Vagina (tissue), 2 donors: ENCODE results near the gene LRRIQ4.

ENCODE experiments used
- POLR2A ChIP-seq, 2 donors: fragments of 450-650 bp; IDR thresholded peaks; one replicate each; pipeline ENCODE4 v1.6.1; 2017; ENCODE audit warnings: antibody characterized with exemption in 2 of 2, mild to moderate bottlenecking in 2 of 2, moderate library complexity in 2 of 2
- POLR2AphosphoS5 ChIP-seq, 2 donors: sonication (generic); formaldehyde crosslinking; IDR thresholded peaks; one replicate each; pipeline ENCODE4 v1.9.0; 2017; ENCODE audit warnings: antibody characterized with exemption in 2 of 2, mild to moderate bottlenecking in 2 of 2, low read depth in 1 of 2; ENCODE audit not compliant: insufficient read depth in 1 of 2
- TF ChIP-seq, protein P1 (sequence below), 3 experiments: fragments of 450-650 bp in 2 of 3; fragments of 200-600 bp in 1 of 3; sonication (generic) in 1 of 3; IDR thresholded peaks; one replicate each; pipeline ENCODE4 v1.5.1; 2017 to 2019; ENCODE audit warnings: antibody characterized with exemption in 3 of 3, mild to moderate bottlenecking in 2 of 3, moderate library complexity in 2 of 3

DNA sequence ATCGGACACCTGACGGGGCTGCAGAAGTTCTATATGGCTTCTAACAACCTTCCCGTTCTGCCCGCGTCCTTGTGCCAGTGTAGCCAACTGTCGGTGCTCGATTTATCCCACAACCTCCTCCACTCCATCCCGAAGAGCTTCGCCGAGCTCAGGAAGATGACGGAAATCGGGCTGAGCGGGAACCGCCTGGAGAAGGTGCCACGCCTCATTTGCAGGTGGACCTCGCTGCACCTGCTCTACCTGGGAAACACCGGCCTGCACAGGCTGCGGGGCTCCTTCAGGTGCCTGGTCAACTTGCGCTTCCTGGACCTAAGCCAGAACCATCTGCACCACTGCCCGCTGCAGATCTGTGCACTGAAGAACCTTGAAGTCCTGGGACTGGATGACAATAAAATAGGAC is 9.9 kb downstream of the LRRIQ4 start:
- TF ChIP-seq POLR2A (IDR thresholded peaks at IDR 0.05) (no peak), POLR2AphosphoS5 (IDR thresholded peaks at IDR 0.05; ENCODE audit: insufficient read depth in 1 of 2, low read depth in 1 of 2) (no peak)
- TF ChIP-seq, protein P1, sequence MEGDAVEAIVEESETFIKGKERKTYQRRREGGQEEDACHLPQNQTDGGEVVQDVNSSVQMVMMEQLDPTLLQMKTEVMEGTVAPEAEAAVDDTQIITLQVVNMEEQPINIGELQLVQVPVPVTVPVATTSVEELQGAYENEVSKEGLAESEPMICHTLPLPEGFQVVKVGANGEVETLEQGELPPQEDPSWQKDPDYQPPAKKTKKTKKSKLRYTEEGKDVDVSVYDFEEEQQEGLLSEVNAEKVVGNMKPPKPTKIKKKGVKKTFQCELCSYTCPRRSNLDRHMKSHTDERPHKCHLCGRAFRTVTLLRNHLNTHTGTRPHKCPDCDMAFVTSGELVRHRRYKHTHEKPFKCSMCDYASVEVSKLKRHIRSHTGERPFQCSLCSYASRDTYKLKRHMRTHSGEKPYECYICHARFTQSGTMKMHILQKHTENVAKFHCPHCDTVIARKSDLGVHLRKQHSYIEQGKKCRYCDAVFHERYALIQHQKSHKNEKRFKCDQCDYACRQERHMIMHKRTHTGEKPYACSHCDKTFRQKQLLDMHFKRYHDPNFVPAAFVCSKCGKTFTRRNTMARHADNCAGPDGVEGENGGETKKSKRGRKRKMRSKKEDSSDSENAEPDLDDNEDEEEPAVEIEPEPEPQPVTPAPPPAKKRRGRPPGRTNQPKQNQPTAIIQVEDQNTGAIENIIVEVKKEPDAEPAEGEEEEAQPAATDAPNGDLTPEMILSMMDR (IDR thresholded peaks at IDR 0.05): no peak
